HepG2 (cell line): ENCODE data around the gene ZBTB45. TPM values are rescaled to one million over a fixed set of nuclear protein-coding genes. Genes with fewer than 3 reads are reported as not detected.
A peak's percentile ranks its signal among the peaks of the same experiment; 100 is the strongest.

Experiments
- ATAC-seq: fragments of 200-7000 bp; cut with Tn5 transposase; 3 replicates; pipeline ENCODE4 v1.9.1; 2020; ENCODE audit warnings: mild to moderate bottlenecking, moderate library complexity
- BruUV-seq: library from RNA; stranded (reverse); fragments of 400-500 nt; replicated peaks from 2 replicates; lab custom pipeline; 2021; lab: Mats Ljungman, UMichigan
- CTCF ChIA-PET: fragments of 300-600 bp; formaldehyde crosslinking; extraction: SDS; loops from one replicate; lab custom pipeline; 2021; ENCODE audit warnings: low total read pairs, inconsistent platforms, low intra/inter-chr PET ratio; lab: Yijun Ruan, JAX
- POLR2A ChIA-PET: fragments of 350-600 bp; sonication (Branson Sonifier 250); formaldehyde crosslinking; loops from one replicate; lab custom pipeline; 2020; ENCODE audit warnings: antibody characterized with exemption, inconsistent platforms; lab: Yijun Ruan, JAX
- DNase-seq: peaks from one replicate; pipeline ENCODE4 v3.0.0-alpha.2; 2015; ENCODE audit warnings: low spot score
- FAIRE-seq: peaks from 3 replicates; lab custom pipeline; 2011; peaks lifted over from hg19 to GRCh38; lab: Jason Lieb, UNC
- H2AFZ ChIP-seq: one replicate; pipeline ENCODE4 v1.6.1; 2011; ENCODE audit warnings: low read length, inconsistent platforms
- H3K27ac ChIP-seq: fragments of 300-600 bp; 3 replicates; pipeline ENCODE4 v1.8.0; 2011; ENCODE audit warnings: mixed run types, mild to moderate bottlenecking, mixed read lengths, low read length, inconsistent platforms; ENCODE audit not compliant: insufficient read depth; ENCODE audit errors: extremely low read length
- H3K27me3 ChIP-seq, 2 experiments: fragments of 200-600 bp in 1 of 2; 2 replicates in 1 of 2; 3 replicates in 1 of 2; pipeline versions ENCODE4 v1.6.0 to v1.8.0; 2011; ENCODE audit warnings: low read length in 2 of 2, mild to moderate bottlenecking in 2 of 2, moderate library complexity in 2 of 2, inconsistent platforms in 1 of 2; ENCODE audit not compliant: insufficient read depth in 2 of 2, control insufficient read depth in 1 of 2
- H3K36me3 ChIP-seq, 2 experiments: fragments of 200-600 bp in 1 of 2; replicated peaks in 1 of 2; 2 replicates in 1 of 2; 3 replicates in 1 of 2; pipeline versions ENCODE4 v1.5.1 to v1.8.0; 2011; ENCODE audit warnings: low read length in 2 of 2, inconsistent platforms in 1 of 2; ENCODE audit not compliant: insufficient read depth in 2 of 2, control insufficient read depth in 1 of 2
- H3K4me1 ChIP-seq: 2 replicates; pipeline ENCODE4 v1.5.1; 2012; ENCODE audit warnings: low read length, inconsistent platforms; ENCODE audit not compliant: insufficient read depth
- H3K4me2 ChIP-seq: 2 replicates; pipeline ENCODE4 v1.6.0; 2011; ENCODE audit warnings: low read depth, low read length, inconsistent platforms
- H3K4me3 ChIP-seq, 3 experiments: fragments of 200-600 bp in 1 of 3; sonication (generic), shearing (Covaris generic) in 1 of 3; replicated peaks in 1 of 3; 2 replicates each; pipeline ENCODE4 v1.5.1; 2011 to 2016; ENCODE audit warnings: low read length in 3 of 3, inconsistent platforms in 2 of 3, low read depth in 2 of 3, mild to moderate bottlenecking in 2 of 3, control low read depth in 1 of 3, mixed read lengths in 1 of 3; ENCODE audit not compliant: insufficient read depth in 1 of 3
- H3K79me2 ChIP-seq: one replicate; pipeline ENCODE4 v1.6.1; 2011; ENCODE audit warnings: low read length, inconsistent platforms; ENCODE audit not compliant: insufficient read depth
- H3K9ac ChIP-seq: 2 replicates; pipeline ENCODE4 v1.6.0; 2011; ENCODE audit warnings: mild to moderate bottlenecking, low read depth, low read length, inconsistent platforms; ENCODE audit not compliant: insufficient read depth
- H3K9me3 ChIP-seq: 2 replicates; pipeline ENCODE4 v1.5.1; 2012; ENCODE audit warnings: mild to moderate bottlenecking, low read length
- H4K20me1 ChIP-seq: 2 replicates; pipeline ENCODE4 v1.6.0; 2011; ENCODE audit warnings: inconsistent platforms, mild to moderate bottlenecking, low read length, moderate library complexity; ENCODE audit not compliant: insufficient read depth
- POLR2A ChIP-seq, 2 experiments: IDR thresholded peaks; 2 replicates each; pipeline ENCODE4 v1.6.1; 2011; ENCODE audit warnings: low read depth in 2 of 2, low read length in 2 of 2, mild to moderate bottlenecking in 1 of 2, moderate library complexity in 1 of 2; ENCODE audit not compliant: insufficient read depth in 1 of 2
- ZBTB40 ChIP-seq, 2 experiments: fragments of 450-650 bp in 1 of 2; sonication (generic) in 1 of 2; formaldehyde crosslinking in 1 of 2; IDR thresholded peaks; 2 replicates each; pipeline versions ENCODE4 v1.6.1 to v1.8.0; 2016 to 2022; ENCODE audit warnings: antibody characterized with exemption in 1 of 2, mild to moderate bottlenecking in 1 of 2, missing genetic modification reagents in 1 of 2
- WGBS: methylation state at CpG from one replicate; pipeline ENCODE4 v1.1.6; 2017; ENCODE audit warnings: low lambda C conversion rate; 5-methylcytosine and 5-hydroxymethylcytosine counted together
- in situ Hi-C: cut with HindIII; loops from 2 replicates; pipeline ENCODE4 v1.10.0; 2017; ENCODE audit warnings: low pct_unique_long_range_greater_than_20kb; ENCODE audit not compliant: extremely low pct_ligation_motif_present
- intact Hi-C: fragments of 100-400 bp; cut with micrococcal nuclease; formaldehyde crosslinking; loops from one replicate; pipeline ENCODE4 v1.10.0; 2022; ENCODE audit not compliant: unreplicated experiment
- polyA plus RNA-seq, 8 experiments: library from polyadenylated mRNA; depleted of rRNA in 3 of 8; stranded (reverse) in 7 of 8; unstranded in 1 of 8; fragments of >200 nt; fragmentation: Illumina TruSeq in 4 of 8; extraction: Trizol in 4 of 8; gene quantifications; 2 replicates each; pipeline versions ENCODE4 v1.2.1 to v1.2.3, GENCODE V29; 2011 to 2016; ENCODE audit warnings: low read depth in 4 of 8, missing spikeins in 1 of 8, mixed read lengths in 1 of 8; ENCODE audit not compliant: insufficient read depth in 1 of 8
- total RNA-seq, 5 experiments: library from RNA; depleted of rRNA; stranded (reverse); fragments of >200 nt; fragmentation: Illumina TruSeq; extraction: Trizol; gene quantifications; 2 replicates each; pipeline ENCODE4 v1.2.3, GENCODE V29; 2016; ENCODE audit warnings: low read depth in 1 of 5

ZBTB45 gene
- total and polyA plus RNA-seq, 2 of the 13 experiments (the other 11 are each of a cell fraction or from before 2014, with no cell fraction given), result 3.0 to 3.7 TPM

- WGBS, result 60% methylated on average over 7 of the region's 8 CpGs
- Histone ChIP-seq H3K27ac (no peak overlapping the region), H3K9me3 (no peaks in the 10 kb centered on the region), H4K20me1 (no peaks in the 10 kb centered on the region), H3K4me3 (peak overlapping the region; percentile 58 to 87 (median 74); a peak in 5 of 6 replicates), H3K79me2 (peaks cover 17% of the 10 kb centered on the region), H3K9ac (peak overlapping the region; percentile 70), H3K4me1 (peaks cover 37% of the 10 kb centered on the region), H3K27me3 (no peaks in the 10 kb centered on the region; a peak in 1 of 5 replicates), H3K36me3 (no peaks in the 10 kb centered on the region), H3K4me2 (peak overlapping the region; percentile 81), H2AFZ (no peak overlapping the region)
- POLR2A ChIA-PET, result no interaction called here
- FAIRE-seq (no peak), DNase-seq (no peak), ATAC-seq (no peak)
- in situ Hi-C loops, result no loop called here
- CTCF ChIA-PET, result no interaction called here
- no TSS peak for BruUV-seq
- TF ChIP-seq POLR2A (IDR thresholded peaks at IDR 0.05; ENCODE audit: insufficient read depth in 1 of 2, low read depth in 2 of 2, low read length in 2 of 2) (no peak), ZBTB40 (IDR thresholded peaks at IDR 0.05) (no peak), ZBTB40 (CRISPR knock-in tag; IDR thresholded peaks at IDR 0.05) (0 out of 2 replicates have a peak, but pooled peaks have one; percentile 26)
- intact Hi-C loops, result loop anchor here (2.0 kb wide), 1 partner anchor 21 kb away; the partner anchor contains the start of gene ZBTB45
These were observed 21.9 kb downstream of the ZBTB45 start for GRCh38 chr19:58497634-58498170.
